ENCODE measurements around the gene SEPTIN3.

- no peak for TF ChIP-seq CBFB (IDR thresholded peaks at IDR 0.05; ENCODE audit: low read depth)
- no peak for TF ChIP-seq EZH2 (IDR thresholded peaks at IDR 0.05; ENCODE audit: borderline replicate concordance, control insufficient read depth, low read depth, low read length)
- no peak for TF ChIP-seq TCF12 (IDR thresholded peaks at IDR 0.05; ENCODE audit: low read depth, low read length)
- no peak for TF ChIP-seq CTCF (IDR thresholded peaks at IDR 0.05 in 2 of 3, conservative IDR thresholded peaks at IDR 0.05 in 1 of 3; ENCODE audit: control insufficient read depth in 2 of 3, extremely low read depth in 1 of 3, insufficient read depth in 1 of 3, low read depth in 3 of 3, low read length in 3 of 3)
- no peak for TF ChIP-seq TCF3 (IDR thresholded peaks at IDR 0.05; ENCODE audit: borderline replicate concordance, insufficient read depth, low read depth, low read length)
- no peak for TF ChIP-seq IRF3 (IDR thresholded peaks at IDR 0.05)
These were observed 16.5 kb upstream of the SEPTIN3 start for GRCh38 chr22:41952713-41953112.

Measured in GM12878 (cell line).